ENCODE data around the gene PKD2L2.
"Not testable (repeated sequence)": the region's sequence is repeated elsewhere in the genome, so short reads cannot be mapped to it uniquely, and the experiment has no call there.

The PKD2L2 gene

DNA sequence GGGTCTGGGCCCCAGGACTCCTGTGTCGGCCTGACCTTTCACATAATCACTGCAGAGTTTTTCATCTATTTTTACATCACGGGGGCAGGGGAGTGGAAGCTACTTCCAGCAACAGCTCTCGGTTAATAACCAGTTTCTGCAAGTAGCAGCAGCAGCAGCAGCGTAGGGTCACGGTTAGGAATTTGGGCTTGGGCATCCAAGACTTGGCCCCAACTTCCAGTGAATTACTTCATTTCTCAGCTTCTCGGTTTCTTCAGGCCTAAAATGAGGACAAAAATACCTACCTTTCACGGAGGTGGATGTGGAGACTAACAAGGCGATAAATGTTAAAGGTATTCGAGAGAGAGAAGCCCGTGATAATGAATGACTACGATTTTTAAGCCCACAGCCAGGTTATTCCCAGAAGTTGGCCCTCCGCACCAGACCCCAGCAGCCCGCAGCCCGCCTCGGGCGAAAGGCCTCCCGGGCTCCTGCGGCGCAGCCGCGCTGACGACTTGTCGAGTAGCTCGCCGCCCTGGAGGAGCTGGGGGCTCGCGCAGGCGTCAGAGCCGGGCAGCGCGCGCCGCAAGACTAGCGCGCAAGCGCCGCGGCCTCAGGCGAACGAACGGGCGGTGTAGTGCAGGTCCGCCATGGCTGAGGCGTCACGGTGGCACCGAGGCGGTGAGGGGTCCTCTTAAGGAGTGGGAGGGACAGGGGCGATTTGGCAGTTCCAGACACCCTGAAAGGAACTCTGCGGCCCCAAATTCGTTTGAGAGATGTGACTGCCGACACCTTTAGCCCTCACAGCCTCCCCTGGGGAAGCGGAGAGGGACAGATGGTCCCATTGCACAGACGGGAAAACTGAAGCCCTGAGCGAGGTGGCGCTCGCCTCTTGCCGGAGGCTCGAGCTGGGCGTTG is at the start of gene PKD2L2:
TSS of gene PKD2L2 (plus strand) at position 595 of the 897 bp plus-strand sequence. CDS start at position 630, 35 bp downstream.
- TF ChIP-seq, protein P1, sequence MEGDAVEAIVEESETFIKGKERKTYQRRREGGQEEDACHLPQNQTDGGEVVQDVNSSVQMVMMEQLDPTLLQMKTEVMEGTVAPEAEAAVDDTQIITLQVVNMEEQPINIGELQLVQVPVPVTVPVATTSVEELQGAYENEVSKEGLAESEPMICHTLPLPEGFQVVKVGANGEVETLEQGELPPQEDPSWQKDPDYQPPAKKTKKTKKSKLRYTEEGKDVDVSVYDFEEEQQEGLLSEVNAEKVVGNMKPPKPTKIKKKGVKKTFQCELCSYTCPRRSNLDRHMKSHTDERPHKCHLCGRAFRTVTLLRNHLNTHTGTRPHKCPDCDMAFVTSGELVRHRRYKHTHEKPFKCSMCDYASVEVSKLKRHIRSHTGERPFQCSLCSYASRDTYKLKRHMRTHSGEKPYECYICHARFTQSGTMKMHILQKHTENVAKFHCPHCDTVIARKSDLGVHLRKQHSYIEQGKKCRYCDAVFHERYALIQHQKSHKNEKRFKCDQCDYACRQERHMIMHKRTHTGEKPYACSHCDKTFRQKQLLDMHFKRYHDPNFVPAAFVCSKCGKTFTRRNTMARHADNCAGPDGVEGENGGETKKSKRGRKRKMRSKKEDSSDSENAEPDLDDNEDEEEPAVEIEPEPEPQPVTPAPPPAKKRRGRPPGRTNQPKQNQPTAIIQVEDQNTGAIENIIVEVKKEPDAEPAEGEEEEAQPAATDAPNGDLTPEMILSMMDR (IDR thresholded peaks at IDR 0.05) = no peak
- Histone ChIP-seq H3K4me1 (ENCODE audit: control insufficient read depth in 1 of 2, insufficient read depth in 1 of 2, low read depth in 1 of 2, low read length in 1 of 2) (peaks cover 7 to 12% of the 10 kb centered on the region in 2 experiments), H3K36me3 (no peaks in the 10 kb centered on the region), H3K9me3 (no peaks in the 10 kb centered on the region), H3K27me3 (peaks cover 5% of the 10 kb centered on the region), H3K27ac (no peak within 1 kb of the TSS), H3K4me3 (ENCODE audit: low read depth in 1 of 2, low read length in 1 of 2) (peak within 1 kb of the TSS; percentile 48 to 55)

DNA sequence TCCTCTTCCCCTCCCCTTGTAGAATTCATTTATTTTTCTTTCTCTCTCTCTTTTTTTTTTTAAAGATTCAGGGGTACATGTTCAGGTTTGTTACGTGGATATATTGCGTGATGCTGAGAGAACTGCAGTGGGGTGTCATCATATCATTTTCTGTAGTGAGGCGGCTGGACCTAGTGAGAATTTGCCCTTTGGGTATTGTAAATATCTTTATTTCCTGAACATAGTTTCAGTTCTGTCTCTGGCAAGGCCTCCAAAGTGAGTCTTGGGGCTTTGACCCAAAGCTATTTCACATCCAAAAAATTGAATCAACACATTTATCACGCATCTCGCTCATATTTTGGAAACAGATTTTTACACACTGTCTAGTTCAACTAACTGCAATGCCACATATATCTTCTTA is 47.0 kb upstream of the PKD2L2 start:
- Histone ChIP-seq H3K4me1 (ENCODE audit: control insufficient read depth in 1 of 2, insufficient read depth in 1 of 2, low read depth in 1 of 2, low read length in 1 of 2) (no peaks in the 10 kb centered on the region), H3K27ac (no peak overlapping the region), H3K36me3 (no peaks in the 10 kb centered on the region), H3K4me3 (ENCODE audit: low read depth in 1 of 2, low read length in 1 of 2) (no peak overlapping the region), H3K9me3 (no peaks in the 10 kb centered on the region), H3K27me3 (no peaks in the 10 kb centered on the region)
- TF ChIP-seq, protein P1 (IDR thresholded peaks at IDR 0.05) = no peak

DNA sequence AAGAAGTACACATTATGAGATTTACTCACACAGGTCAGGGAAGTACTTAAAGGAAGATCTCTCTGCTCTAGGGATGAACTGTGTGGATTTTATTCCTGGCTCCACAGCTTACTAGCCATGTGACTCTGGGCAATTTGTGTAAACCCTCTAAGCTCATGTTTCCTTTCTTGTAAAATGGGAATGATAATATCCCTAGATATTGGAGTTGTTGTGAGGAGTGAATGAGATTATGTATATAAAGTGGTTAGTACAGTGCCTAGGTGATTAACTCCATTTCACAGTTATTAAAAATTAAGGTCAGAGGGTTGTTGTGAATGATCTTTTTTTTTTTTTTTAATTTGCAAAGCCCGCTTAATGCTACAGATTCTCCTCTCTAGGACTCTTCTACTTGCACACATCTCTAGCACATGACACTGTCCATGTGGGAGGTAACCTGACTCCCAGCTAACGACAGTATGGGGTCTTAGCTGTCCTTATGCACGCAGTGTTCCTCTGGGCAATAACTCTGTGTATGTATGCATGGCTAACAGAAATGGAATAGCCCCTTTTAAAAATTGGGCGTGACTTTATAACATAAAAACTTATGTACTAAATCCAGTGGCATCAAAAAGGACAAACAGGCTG is 45.5 kb upstream of the PKD2L2 start:
- no peak overlapping the region for H3K27ac ChIP-seq
- TF ChIP-seq, protein P1 (IDR thresholded peaks at IDR 0.05) = no peak
- no peaks in the 10 kb centered on the region for H3K27me3 ChIP-seq
- no peaks in the 10 kb centered on the region for H3K4me1 ChIP-seq (ENCODE audit: control insufficient read depth in 1 of 2, insufficient read depth in 1 of 2, low read depth in 1 of 2, low read length in 1 of 2)
- H3K36me3 ChIP-seq = no peaks in the 10 kb centered on the region
- H3K9me3 ChIP-seq = no peaks in the 10 kb centered on the region
- no peak overlapping the region for H3K4me3 ChIP-seq (ENCODE audit: low read depth in 1 of 2, low read length in 1 of 2)

DNA sequence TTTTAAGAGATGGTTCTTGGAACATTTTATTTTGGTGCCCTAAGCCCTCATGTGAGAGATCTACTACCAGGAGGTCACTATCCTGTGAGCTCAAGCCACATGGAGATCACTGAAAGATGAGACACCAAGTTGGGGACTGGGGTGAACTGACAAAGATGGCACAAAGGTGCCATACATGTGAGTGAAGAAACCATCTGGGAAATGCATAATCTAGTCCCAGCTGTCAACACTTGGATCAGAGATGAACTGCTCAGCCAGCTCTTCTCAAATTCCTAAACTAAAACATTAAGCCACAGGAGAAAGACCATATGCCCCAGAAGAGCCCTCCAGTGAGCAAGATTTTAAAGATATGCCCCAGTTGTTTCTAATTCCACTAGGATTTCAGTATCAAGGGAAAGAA is 43.8 kb upstream of the PKD2L2 start:
- Histone ChIP-seq H3K9me3 (no peaks in the 10 kb centered on the region), H3K4me3 (ENCODE audit: low read depth in 1 of 2, low read length in 1 of 2) (no peak overlapping the region), H3K36me3 (no peaks in the 10 kb centered on the region), H3K27me3 (no peaks in the 10 kb centered on the region), H3K4me1 (ENCODE audit: control insufficient read depth in 1 of 2, insufficient read depth in 1 of 2, low read depth in 1 of 2, low read length in 1 of 2) (no peaks in the 10 kb centered on the region), H3K27ac (no peak overlapping the region)
- TF ChIP-seq, protein P1 (IDR thresholded peaks at IDR 0.05) = no peak

DNA sequence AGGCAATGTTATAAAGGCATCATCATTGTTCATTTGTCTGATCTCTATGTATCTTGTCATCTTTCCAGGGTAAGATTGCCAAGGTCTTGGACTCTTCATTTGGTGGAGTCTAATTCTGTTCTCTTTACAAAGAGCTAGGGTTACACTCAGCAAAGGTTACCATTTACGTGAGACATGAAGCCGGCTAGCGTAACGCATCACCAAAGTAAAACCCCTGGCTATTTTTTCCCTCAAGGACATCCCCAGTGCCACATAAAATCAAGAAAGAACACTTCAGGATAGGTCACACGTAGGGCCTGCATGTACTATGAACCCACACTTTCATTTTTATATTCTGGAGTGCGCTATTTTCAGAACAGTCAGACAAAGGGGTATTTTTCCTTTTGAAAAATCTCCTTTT is 41.6 kb upstream of the PKD2L2 start:
- no peaks in the 10 kb centered on the region for H3K9me3 ChIP-seq
- no peaks in the 10 kb centered on the region for H3K4me1 ChIP-seq (ENCODE audit: control insufficient read depth in 1 of 2, insufficient read depth in 1 of 2, low read depth in 1 of 2, low read length in 1 of 2)
- TF ChIP-seq, protein P1 (IDR thresholded peaks at IDR 0.05) = no peak
- no peak overlapping the region for H3K27ac ChIP-seq
- H3K4me3 ChIP-seq (ENCODE audit: low read depth in 1 of 2, low read length in 1 of 2) = no peak overlapping the region
- no peaks in the 10 kb centered on the region for H3K27me3 ChIP-seq
- no peaks in the 10 kb centered on the region for H3K36me3 ChIP-seq

DNA sequence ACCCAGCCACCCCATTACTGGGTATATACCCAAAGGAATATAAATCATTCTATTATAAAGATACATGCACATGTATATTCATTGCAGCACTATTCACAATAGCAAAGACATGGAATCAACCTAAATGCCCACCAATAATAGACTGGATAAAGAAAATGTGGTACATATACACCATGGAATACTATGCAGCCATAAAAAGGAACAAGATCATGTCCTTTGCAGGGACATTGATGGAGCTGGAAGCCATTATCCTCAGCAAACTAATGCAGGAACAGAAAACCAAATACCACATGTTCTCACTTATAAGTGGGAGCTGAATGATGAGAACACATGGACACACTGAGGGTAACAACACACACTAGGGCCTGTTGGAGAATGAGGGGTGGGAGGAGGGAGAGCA is 36.1 kb upstream of the PKD2L2 start:
- not testable (repeated sequence) for H3K4me3 ChIP-seq (ENCODE audit: low read depth in 1 of 2, low read length in 1 of 2); H3K9me3 ChIP-seq; H3K4me1 ChIP-seq (ENCODE audit: control insufficient read depth in 1 of 2, insufficient read depth in 1 of 2, low read depth in 1 of 2, low read length in 1 of 2); H3K27ac ChIP-seq; H3K36me3 ChIP-seq; H3K27me3 ChIP-seq

All from neutrophil (primary cell).